OCI-LY3 (cell line): Measurements from ENCODE around the gene ABCC9.

Source experiments
- EZH2phosphoT487 ChIP-seq: fragments of 200-600 bp; shearing (Covaris generic); IDR thresholded peaks from 2 replicates; pipeline ENCODE4 v1.6.1; 2018; ENCODE audit warnings: antibody characterized with exemption, mixed run types, low read depth
- TF ChIP-seq, protein P1 (sequence below): fragments of 200-600, 300-600 bp; sonication (generic); IDR thresholded peaks from 2 replicates; pipeline ENCODE4 v1.5.1; 2014; ENCODE audit warnings: antibody characterized with exemption, low read length, low read depth

DNA sequence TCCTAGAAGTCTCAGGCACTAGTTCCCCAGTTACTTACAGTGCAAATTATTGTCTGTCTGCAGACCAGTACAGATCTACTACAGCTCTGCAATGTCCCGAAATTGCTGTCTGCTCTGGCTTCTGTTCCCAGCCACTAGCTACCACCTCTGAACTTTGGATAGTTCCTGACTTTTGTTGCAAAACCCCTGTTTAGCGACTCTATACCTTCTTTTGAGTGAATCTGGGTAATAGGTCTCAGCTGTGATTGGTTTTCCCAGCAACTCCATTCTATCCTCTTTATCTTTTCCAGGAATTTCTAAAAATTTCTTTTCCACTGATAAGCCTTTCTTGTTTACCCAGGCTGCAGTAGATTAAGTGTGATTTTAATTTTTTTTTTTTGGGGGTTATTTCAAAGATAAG lies 183.5 kb downstream of the ABCC9 start:
- TF ChIP-seq, protein P1, sequence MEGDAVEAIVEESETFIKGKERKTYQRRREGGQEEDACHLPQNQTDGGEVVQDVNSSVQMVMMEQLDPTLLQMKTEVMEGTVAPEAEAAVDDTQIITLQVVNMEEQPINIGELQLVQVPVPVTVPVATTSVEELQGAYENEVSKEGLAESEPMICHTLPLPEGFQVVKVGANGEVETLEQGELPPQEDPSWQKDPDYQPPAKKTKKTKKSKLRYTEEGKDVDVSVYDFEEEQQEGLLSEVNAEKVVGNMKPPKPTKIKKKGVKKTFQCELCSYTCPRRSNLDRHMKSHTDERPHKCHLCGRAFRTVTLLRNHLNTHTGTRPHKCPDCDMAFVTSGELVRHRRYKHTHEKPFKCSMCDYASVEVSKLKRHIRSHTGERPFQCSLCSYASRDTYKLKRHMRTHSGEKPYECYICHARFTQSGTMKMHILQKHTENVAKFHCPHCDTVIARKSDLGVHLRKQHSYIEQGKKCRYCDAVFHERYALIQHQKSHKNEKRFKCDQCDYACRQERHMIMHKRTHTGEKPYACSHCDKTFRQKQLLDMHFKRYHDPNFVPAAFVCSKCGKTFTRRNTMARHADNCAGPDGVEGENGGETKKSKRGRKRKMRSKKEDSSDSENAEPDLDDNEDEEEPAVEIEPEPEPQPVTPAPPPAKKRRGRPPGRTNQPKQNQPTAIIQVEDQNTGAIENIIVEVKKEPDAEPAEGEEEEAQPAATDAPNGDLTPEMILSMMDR = no peak
- TF ChIP-seq EZH2phosphoT487 = no peak
